K562 (cell line): ENCODE data around the gene RTP3. TPM values are rescaled to one million over a fixed set of nuclear protein-coding genes. Genes with fewer than 3 reads are reported as not detected.

Experiments
- ATAC-seq: fragments of 200-7000 bp; cut with Tn5 transposase; 3 replicates; pipeline ENCODE4 v1.9.1; 2020; ENCODE audit warnings: moderate library complexity
- BruUV-seq: library from RNA; stranded (reverse); fragments of 400-500 nt; replicated peaks from 2 replicates; lab custom pipeline; 2021; lab: Mats Ljungman, UMichigan
- CTCF ChIA-PET: fragments of 300-600 bp; formaldehyde crosslinking; extraction: SDS; loops from one replicate; lab custom pipeline; 2021; ENCODE audit warnings: low intra/inter-chr PET ratio; lab: Yijun Ruan, JAX
- POLR2A ChIA-PET: fragments of 300-600, 350-650 bp; sonication (Branson Sonifier 250); formaldehyde crosslinking; extraction: SDS; loops from one replicate; lab custom pipeline; 2021; ENCODE audit warnings: antibody characterized with exemption, inconsistent platforms; lab: Yijun Ruan, JAX
- DNase-seq, 4 experiments: peaks; one replicate each; pipeline versions ENCODE4 v3.0.0 to v3.0.0-alpha.2; 2011 to 2018; ENCODE audit warnings: low spot score in 3 of 4, mixed read lengths in 3 of 4; ENCODE audit errors: extremely low read depth in 1 of 4
- FAIRE-seq: peaks from 2 replicates; lab custom pipeline; 2011; peaks lifted over from hg19 to GRCh38; lab: Jason Lieb, UNC
- H2AFZ ChIP-seq: 2 replicates; pipeline ENCODE4 v1.6.0; 2011; ENCODE audit warnings: low read depth, low read length, control low read depth, inconsistent platforms
- H3K27ac ChIP-seq: fragments of 200-600 bp; 3 replicates; pipeline ENCODE4 v1.8.0; 2011; ENCODE audit warnings: low read depth, mild to moderate bottlenecking, control low read depth, inconsistent platforms, low read length, moderate library complexity, mixed read lengths; ENCODE audit errors: extremely low read depth
- H3K27me3 ChIP-seq, 2 experiments: fragments of 300-600 bp in 1 of 2; 2 replicates in 1 of 2; 3 replicates in 1 of 2; pipeline versions ENCODE4 v1.6.0 to v1.8.0; 2011; ENCODE audit warnings: inconsistent platforms in 2 of 2, low read length in 2 of 2, mild to moderate bottlenecking in 1 of 2, mixed read lengths in 1 of 2, moderate library complexity in 1 of 2; ENCODE audit not compliant: control insufficient read depth in 2 of 2, insufficient read depth in 2 of 2
- H3K36me3 ChIP-seq: fragments of 300-600 bp; 3 replicates; pipeline ENCODE4 v1.8.0; 2011; ENCODE audit warnings: mild to moderate bottlenecking, low read length, inconsistent platforms; ENCODE audit not compliant: control insufficient read depth, insufficient read depth
- H3K4me1 ChIP-seq, 2 experiments: fragments of 200-600 bp in 1 of 2; replicated peaks in 1 of 2; 2 replicates in 1 of 2; 3 replicates in 1 of 2; pipeline versions ENCODE4 v1.5.1 to v1.8.0; 2011; ENCODE audit warnings: inconsistent platforms in 2 of 2, low read length in 2 of 2, mild to moderate bottlenecking in 1 of 2, mixed read lengths in 1 of 2, moderate library complexity in 1 of 2; ENCODE audit not compliant: control insufficient read depth in 2 of 2, insufficient read depth in 2 of 2
- H3K4me2 ChIP-seq: 2 replicates; pipeline ENCODE4 v1.6.1; 2011; ENCODE audit warnings: low read length, control low read depth, inconsistent platforms, mixed read lengths; ENCODE audit not compliant: insufficient read depth
- H3K4me3 ChIP-seq: fragments of 200-600 bp; sonication (generic), shearing (Covaris generic); 2 replicates; pipeline ENCODE4 v1.5.1; 2016; ENCODE audit warnings: control low read depth, inconsistent platforms
- H3K79me2 ChIP-seq: fragments of 200-600 bp; 3 replicates; pipeline ENCODE4 v1.8.0; 2011; ENCODE audit warnings: low read length, inconsistent platforms; ENCODE audit not compliant: control insufficient read depth, insufficient read depth
- H3K9ac ChIP-seq, 2 experiments: 2 replicates each; pipeline versions ENCODE4 v1.6.0 to v1.6.1; 2011; ENCODE audit warnings: low read depth in 2 of 2, low read length in 2 of 2, control low read depth in 1 of 2, inconsistent platforms in 1 of 2, mild to moderate bottlenecking in 1 of 2, mixed read lengths in 1 of 2; ENCODE audit not compliant: insufficient read depth in 1 of 2
- H3K9me1 ChIP-seq: one replicate; pipeline ENCODE4 v1.6.0; 2011; ENCODE audit warnings: inconsistent platforms, mild to moderate bottlenecking, low read length, moderate library complexity; ENCODE audit not compliant: control insufficient read depth, insufficient read depth
- H3K9me3 ChIP-seq: replicated peaks from 2 replicates; pipeline ENCODE4 v1.5.1; 2011; ENCODE audit warnings: low read depth, low read length, inconsistent platforms; ENCODE audit not compliant: control insufficient read depth, insufficient read depth
- H4K20me1 ChIP-seq: replicated peaks from 2 replicates; pipeline ENCODE4 v1.6.1; 2011; ENCODE audit warnings: low read length, inconsistent platforms, mixed read lengths; ENCODE audit not compliant: control insufficient read depth, insufficient read depth
- BRD9 ChIP-seq: fragments of 450-650 bp; IDR thresholded peaks from 2 replicates; pipeline ENCODE4 v1.6.1; 2018; ENCODE audit warnings: low read depth; ENCODE audit not compliant: partially characterized antibody
- CHD4 ChIP-seq: fragments of 200-600 bp; sonication (generic); IDR thresholded peaks from 3 replicates; pipeline ENCODE4 v1.6.1; 2012; ENCODE audit warnings: low read depth, mild to moderate bottlenecking, mixed read lengths, low read length, inconsistent platforms; ENCODE audit not compliant: insufficient read depth, insufficient replicate concordance, poor library complexity, severe bottlenecking
- IFI16 ChIP-seq: fragments of 250-450 bp; sonication (Bioruptor Pico); IDR thresholded peaks from 2 replicates; pipeline ENCODE4 v2.1.2; 2022; ENCODE audit warnings: mild to moderate bottlenecking, inconsistent platforms
- KDM5B ChIP-seq: fragments of 200-600 bp; sonication (generic); IDR thresholded peaks from 2 replicates; pipeline ENCODE4 v1.6.1; 2012; ENCODE audit warnings: low read depth, mild to moderate bottlenecking, moderate library complexity, low read length, control low read depth, inconsistent platforms; ENCODE audit not compliant: insufficient replicate concordance
- POLR2H ChIP-seq: IDR thresholded peaks from 2 replicates; pipeline ENCODE4 v1.6.1; 2016; ENCODE audit warnings: missing genetic modification characterization, low read depth, mild to moderate bottlenecking, control low read depth, missing compliant biosample characterization, moderate library complexity
- TCF7 ChIP-seq: sonication (generic); IDR thresholded peaks from 2 replicates; pipeline ENCODE4 v1.6.1; 2016; ENCODE audit warnings: antibody characterized with exemption, borderline replicate concordance
- TEAD2 ChIP-seq: fragments of 450-650 bp; IDR thresholded peaks from 2 replicates; pipeline ENCODE4 v1.6.1; 2016; ENCODE audit warnings: missing genetic modification characterization, control low read depth, missing compliant biosample characterization
- ZNF165 ChIP-seq: fragments of 250-450 bp; sonication (Bioruptor Pico); IDR thresholded peaks from 2 replicates; pipeline ENCODE4 v1.4.0; 2020; ENCODE audit warnings: borderline replicate concordance
- ZNF311 ChIP-seq: fragments of 250-450 bp; sonication (Bioruptor Pico); IDR thresholded peaks from 2 replicates; pipeline ENCODE4 v1.4.0; 2020; ENCODE audit warnings: mild to moderate bottlenecking, moderate library complexity
- WGBS: fragments of 100-300 bp; shearing (Covaris generic); methylation state at CpG from one replicate; pipeline ENCODE4 v1.1.6; 2016; ENCODE audit warnings: low coverage, mixed read lengths; ENCODE audit not compliant: insufficient coverage; ENCODE audit errors: missing lambda C conversion rate; 5-methylcytosine and 5-hydroxymethylcytosine counted together
- in situ Hi-C: fragments of 300-500 bp; cut with MboI; formaldehyde crosslinking; loops from 4 replicates; pipeline ENCODE4 v1.15.0; 2018; ENCODE audit warnings: inconsistent platforms, mixed read lengths
- intact Hi-C: fragments of 100-400 bp; cut with micrococcal nuclease; formaldehyde crosslinking; loops from 2 replicates; pipeline ENCODE4 v1.14.2; 2022
- polyA plus RNA-seq, 8 experiments: library from polyadenylated mRNA; depleted of rRNA in 4 of 8; stranded (reverse) in 5 of 8; unstranded in 3 of 8; fragments of >200 nt; fragmentation: Nextera tagmentation in 2 of 8; fragmentation: Illumina TruSeq in 1 of 8; extraction: Ambion mirVana in 2 of 8; extraction: Trizol in 1 of 8; gene quantifications; 2 replicates each; pipeline versions ENCODE4 v1.2.1 to v1.2.3, GENCODE V29; 2011 to 2014; ENCODE audit warnings: inconsistent platforms in 1 of 8, missing spikeins in 1 of 8
- total RNA-seq, 7 experiments: library from RNA; depleted of rRNA in 6 of 7; stranded (reverse); fragments of >200 nt in 6 of 7; fragmentation: Illumina TruSeq in 2 of 7; extraction: Trizol in 2 of 7; gene quantifications; 2 replicates each; pipeline versions ENCODE4 v1.2.1 to v1.2.3, GENCODE V29; 2011 to 2021; ENCODE audit warnings: low replicate concordance in 1 of 7
- TF ChIP-seq, protein P1 (sequence below): fragments of 450-650 bp; IDR thresholded peaks from 2 replicates; pipeline ENCODE4 v1.6.1; 2014; ENCODE audit warnings: low read depth, mild to moderate bottlenecking, moderate library complexity, borderline replicate concordance
- TF ChIP-seq, protein P2 (sequence below): fragments of 250-450 bp; sonication (Bioruptor Pico); IDR thresholded peaks from 2 replicates; pipeline ENCODE4 v1.5.0; 2022; ENCODE audit warnings: mild to moderate bottlenecking

Gene RTP3
- total and polyA plus RNA-seq, 9 of the 15 experiments (the other 6 are each of a cell fraction or from before 2014, with no cell fraction given) = not detected

DNA sequence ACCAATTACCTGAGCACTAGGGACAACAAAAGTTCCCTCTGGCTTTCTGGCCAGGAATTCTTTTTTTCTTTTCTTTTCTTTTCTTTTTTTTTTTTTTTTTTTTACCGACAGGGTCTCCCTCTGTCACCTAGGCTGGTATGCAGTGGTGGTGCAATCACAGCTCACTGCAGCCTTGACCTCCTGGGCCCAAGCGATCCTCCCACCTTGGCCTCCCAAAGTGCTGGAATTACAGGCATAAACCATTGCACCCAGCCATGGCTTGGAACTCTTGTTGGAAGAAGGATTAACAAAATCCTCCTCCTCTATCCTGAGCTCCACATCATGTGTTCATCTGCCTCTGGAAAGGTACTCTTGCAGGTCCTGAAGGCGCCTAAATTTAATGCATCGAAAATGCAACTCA lies 30.2 kb upstream of the RTP3 start (continued):
- TF ChIP-seq, protein P1, sequence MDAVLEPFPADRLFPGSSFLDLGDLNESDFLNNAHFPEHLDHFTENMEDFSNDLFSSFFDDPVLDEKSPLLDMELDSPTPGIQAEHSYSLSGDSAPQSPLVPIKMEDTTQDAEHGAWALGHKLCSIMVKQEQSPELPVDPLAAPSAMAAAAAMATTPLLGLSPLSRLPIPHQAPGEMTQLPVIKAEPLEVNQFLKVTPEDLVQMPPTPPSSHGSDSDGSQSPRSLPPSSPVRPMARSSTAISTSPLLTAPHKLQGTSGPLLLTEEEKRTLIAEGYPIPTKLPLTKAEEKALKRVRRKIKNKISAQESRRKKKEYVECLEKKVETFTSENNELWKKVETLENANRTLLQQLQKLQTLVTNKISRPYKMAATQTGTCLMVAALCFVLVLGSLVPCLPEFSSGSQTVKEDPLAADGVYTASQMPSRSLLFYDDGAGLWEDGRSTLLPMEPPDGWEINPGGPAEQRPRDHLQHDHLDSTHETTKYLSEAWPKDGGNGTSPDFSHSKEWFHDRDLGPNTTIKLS = no peak
- TF ChIP-seq TEAD2 (tag) (no peak), ZNF311 (CRISPR knock-in tag) (no peak), TCF7 (no peak), IFI16 (CRISPR knock-in tag) (no peak), KDM5B (no peak), POLR2H (tag) (no peak)

DNA sequence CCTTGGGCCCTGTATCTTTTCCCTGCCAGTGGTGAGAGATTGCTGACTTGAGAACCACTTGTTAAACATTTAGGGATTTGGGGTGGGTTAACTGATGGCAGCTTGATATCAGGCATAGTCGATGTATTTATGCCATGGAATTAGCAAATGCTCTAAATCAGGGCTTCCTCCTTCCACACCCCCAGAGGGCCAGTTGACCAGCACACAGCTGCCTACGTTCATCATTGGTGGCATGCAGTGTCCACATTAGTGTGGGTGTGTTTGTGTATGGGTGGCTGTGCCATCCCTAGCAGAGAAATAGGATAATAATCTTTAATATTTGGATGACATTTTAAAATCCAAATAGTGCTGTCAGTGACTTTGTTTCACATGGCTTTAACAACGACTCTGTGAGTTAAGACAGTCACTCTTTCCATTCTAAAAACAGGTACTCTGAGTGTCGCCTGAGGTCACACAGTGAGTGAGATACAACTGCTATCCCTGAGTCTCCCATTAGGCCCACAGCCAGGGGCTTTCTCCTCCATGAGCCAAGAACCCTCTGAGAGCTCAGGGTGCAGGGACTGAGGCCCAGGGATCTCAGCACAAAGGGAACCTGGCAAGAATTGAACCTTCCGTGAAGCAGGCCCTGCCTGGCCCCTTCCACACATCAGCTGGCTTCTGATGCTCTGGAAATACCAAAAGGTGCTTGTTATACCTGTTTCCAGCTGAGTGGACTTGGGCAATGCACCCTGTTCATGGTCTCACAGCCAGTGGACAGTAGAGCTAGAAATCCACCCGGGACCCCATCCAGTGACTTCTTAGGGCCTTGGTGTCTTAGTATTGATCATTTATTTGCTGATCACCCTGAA lies 28.8 kb upstream of the RTP3 start:
- no peaks in the 10 kb centered on the region for H3K9me3 ChIP-seq
- H2AFZ ChIP-seq = no peak overlapping the region
- ChIA-PET POLR2A (interaction anchor here (0.6 to 1.3 kb wide), 3 partner anchors 15 to 26 kb away, joined by 4 to 6 read pairs (median 4); no protein-coding TSS in a partner anchor), CTCF (interaction anchor here (0.6 kb wide), 1 partner anchor 95 kb away, joined by 3 read pairs; no protein-coding TSS in a partner anchor)
- H3K9ac ChIP-seq = no peak overlapping the region
- no peak overlapping the region for H3K27ac ChIP-seq
- WGBS = under 1% methylated on average over 6 of the region's 6 CpGs
- intact Hi-C loops (no loop called here), in situ Hi-C loops (no loop called here)
- FAIRE-seq (no peak), ATAC-seq (no peak), DNase-seq (no peak)
- no TSS peak for BruUV-seq
- H3K79me2 ChIP-seq = no peaks in the 10 kb centered on the region
- H3K4me2 ChIP-seq = no peak overlapping the region
- no peak overlapping the region for H3K4me3 ChIP-seq
- H3K4me1 ChIP-seq = peaks cover 0 to 6% of the 10 kb centered on the region in 2 experiments; a peak in 1 of 5 replicates
- H4K20me1 ChIP-seq = no peaks in the 10 kb centered on the region
- H3K27me3 ChIP-seq = peaks cover 15 to 81% of the 10 kb centered on the region in 2 experiments
- no peaks in the 10 kb centered on the region for H3K36me3 ChIP-seq
- H3K9me1 ChIP-seq = no peaks in the 10 kb centered on the region
- TF ChIP-seq, protein P2, sequence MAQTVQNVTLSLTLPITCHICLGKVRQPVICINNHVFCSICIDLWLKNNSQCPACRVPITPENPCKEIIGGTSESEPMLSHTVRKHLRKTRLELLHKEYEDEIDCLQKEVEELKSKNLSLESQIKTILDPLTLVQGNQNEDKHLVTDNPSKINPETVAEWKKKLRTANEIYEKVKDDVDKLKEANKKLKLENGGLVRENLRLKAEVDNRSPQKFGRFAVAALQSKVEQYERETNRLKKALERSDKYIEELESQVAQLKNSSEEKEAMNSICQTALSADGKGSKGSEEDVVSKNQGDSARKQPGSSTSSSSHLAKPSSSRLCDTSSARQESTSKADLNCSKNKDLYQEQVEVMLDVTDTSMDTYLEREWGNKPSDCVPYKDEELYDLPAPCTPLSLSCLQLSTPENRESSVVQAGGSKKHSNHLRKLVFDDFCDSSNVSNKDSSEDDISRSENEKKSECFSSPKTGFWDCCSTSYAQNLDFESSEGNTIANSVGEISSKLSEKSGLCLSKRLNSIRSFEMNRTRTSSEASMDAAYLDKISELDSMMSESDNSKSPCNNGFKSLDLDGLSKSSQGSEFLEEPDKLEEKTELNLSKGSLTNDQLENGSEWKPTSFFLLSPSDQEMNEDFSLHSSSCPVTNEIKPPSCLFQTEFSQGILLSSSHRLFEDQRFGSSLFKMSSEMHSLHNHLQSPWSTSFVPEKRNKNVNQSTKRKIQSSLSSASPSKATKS = no peak
- TF ChIP-seq CHD4 (no peak), BRD9 (no peak), IFI16 (CRISPR knock-in tag) (no peak), ZNF165 (no peak)
